ENCODE data around the gene FUT8. TPM values are rescaled to one million over a fixed set of nuclear protein-coding genes. Genes with fewer than 3 reads are reported as not detected.
"Not testable (repeated sequence)": the region's sequence is repeated elsewhere in the genome, so short reads cannot be mapped to it uniquely, and the experiment has no call there.

FUT8 gene
- total RNA-seq, 1 donor, result 165 TPM

DNA sequence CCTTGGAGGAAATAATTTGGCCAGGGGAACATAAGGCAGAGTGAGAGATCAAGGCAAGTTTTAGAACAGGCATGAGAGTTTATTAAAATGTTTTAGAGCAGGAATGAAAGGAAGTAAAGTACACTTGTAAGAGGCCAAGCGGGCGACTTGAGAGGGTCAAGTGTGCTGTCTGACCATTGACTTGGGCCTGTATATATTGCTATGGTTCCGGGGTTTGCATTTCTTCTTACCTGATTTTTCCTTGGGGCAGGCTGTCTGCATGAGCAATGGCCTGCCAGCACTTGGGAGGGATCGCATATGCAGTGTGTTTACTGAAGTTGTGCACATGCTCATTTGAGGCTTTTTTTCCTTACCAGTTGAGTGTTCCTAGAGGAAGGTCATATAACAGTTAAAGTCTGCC lies 214.8 kb downstream of the FUT8 start:
- DNase-seq (ENCODE audit: low read depth), result no peak
- H3K4me3 ChIP-seq (ENCODE audit: low read depth, low read length), result no peak overlapping the region
- no peak for TF ChIP-seq CTCF (IDR thresholded peaks at IDR 0.05; ENCODE audit: insufficient read depth, low read length)

- H3K4me3 ChIP-seq (ENCODE audit: low read depth, low read length), result no peak overlapping the region
- no peak for DNase-seq (ENCODE audit: low read depth)
- TF ChIP-seq CTCF (IDR thresholded peaks at IDR 0.05; ENCODE audit: insufficient read depth, low read length), result no peak
Observed at GRCh38 chr14:65628664-65629063, 216.1 kb downstream of the FUT8 start.

GRCh38 chr14:65631040-65631439 lies 218.5 kb downstream of the FUT8 start:
- no peak for DNase-seq (ENCODE audit: low read depth)
- TF ChIP-seq CTCF (IDR thresholded peaks at IDR 0.05; ENCODE audit: insufficient read depth, low read length), result no peak
- no peak overlapping the region for H3K4me3 ChIP-seq (ENCODE audit: low read depth, low read length)

- TF ChIP-seq CTCF (IDR thresholded peaks at IDR 0.05; ENCODE audit: insufficient read depth, low read length), result no peak
- DNase-seq (ENCODE audit: low read depth), result no peak
- no peak overlapping the region for H3K4me3 ChIP-seq (ENCODE audit: low read depth, low read length)
Observed at GRCh38 chr14:65632487-65632886, 220.0 kb downstream of the FUT8 start.

DNA sequence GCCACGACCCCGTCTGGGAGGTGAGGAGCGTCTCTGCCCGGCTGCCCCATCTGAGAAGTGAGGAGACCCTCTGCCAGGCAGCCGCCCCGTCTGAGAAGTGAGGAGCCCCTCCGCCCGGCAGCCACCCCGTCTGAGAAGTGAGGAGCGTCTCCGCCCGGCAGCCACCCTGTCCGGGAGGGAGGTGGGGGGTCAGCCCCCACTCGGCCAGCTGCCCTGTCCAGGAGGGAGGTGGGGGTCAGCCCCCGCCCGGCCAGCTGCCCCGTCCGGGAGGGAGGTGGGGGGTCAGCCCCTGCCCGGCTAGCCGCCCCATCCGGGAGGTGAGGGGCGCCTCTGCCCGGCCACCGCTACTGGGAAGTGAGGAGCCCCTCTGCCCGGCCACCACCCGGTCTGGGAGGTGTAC lies 221.1 kb downstream of the FUT8 start:
- not testable (repeated sequence) for DNase-seq (ENCODE audit: low read depth); H3K4me3 ChIP-seq (ENCODE audit: low read depth, low read length)

GRCh38 chr14:65637780-65638179 lies 225.2 kb downstream of the FUT8 start:
- DNase-seq (ENCODE audit: low read depth), result no peak
- H3K4me3 ChIP-seq (ENCODE audit: low read depth, low read length), result no peak overlapping the region
- TF ChIP-seq CTCF (IDR thresholded peaks at IDR 0.05; ENCODE audit: insufficient read depth, low read length), result no peak

GRCh38 chr14:65639216-65639615 lies 226.7 kb downstream of the FUT8 start:
- DNase-seq (ENCODE audit: low read depth), result peak; percentile 37
- H3K4me3 ChIP-seq (ENCODE audit: low read depth, low read length), result no peak overlapping the region
- no peak for TF ChIP-seq CTCF (IDR thresholded peaks at IDR 0.05; ENCODE audit: insufficient read depth, low read length)
